ENCODE results near the gene LINGO1.

The LINGO1 gene

GRCh38 chr15:77632534-77633133 lies at the start of gene LINGO1:
Gene LINGO1, minus strand, starts transcription at chr15:77632912. Its CDS starts 597 bp downstream, at chr15:77632315.
- TF ChIP-seq CTCF (IDR thresholded peaks at IDR 0.05; ENCODE audit: insufficient read depth, low read length, poor library complexity, severe bottlenecking): no peak
- Histone ChIP-seq H3K4me3 (replicated peaks; ENCODE audit: low read depth, low read length) (peak within 1 kb of the TSS; percentile 36), H3K36me3 (ENCODE audit: control insufficient read depth, insufficient read depth, low read length) (no peaks in the 10 kb centered on the region), H3K27me3 (replicated peaks; ENCODE audit: control insufficient read depth, insufficient read depth, low read length) (no peaks in the 10 kb centered on the region; the same call in 1 of the 2 replicates)
- DNase-seq (ENCODE audit: extremely low read depth, insufficient read length): no peak

GRCh38 chr15:77681362-77681761 lies 48.6 kb upstream of the LINGO1 start:
- H3K27me3 ChIP-seq (replicated peaks; ENCODE audit: control insufficient read depth, insufficient read depth, low read length): no peaks in the 10 kb centered on the region
- H3K36me3 ChIP-seq (ENCODE audit: control insufficient read depth, insufficient read depth, low read length): no peaks in the 10 kb centered on the region
- no peak for TF ChIP-seq CTCF (IDR thresholded peaks at IDR 0.05; ENCODE audit: insufficient read depth, low read length, poor library complexity, severe bottlenecking)
- DNase-seq (ENCODE audit: extremely low read depth, insufficient read length): no peak
- no peak overlapping the region for H3K4me3 ChIP-seq (replicated peaks; ENCODE audit: low read depth, low read length)

- TF ChIP-seq CTCF (IDR thresholded peaks at IDR 0.05; ENCODE audit: insufficient read depth, low read length, poor library complexity, severe bottlenecking): no peak
- DNase-seq (ENCODE audit: extremely low read depth, insufficient read length): no peak
- Histone ChIP-seq H3K27me3 (replicated peaks; ENCODE audit: control insufficient read depth, insufficient read depth, low read length) (no peaks in the 10 kb centered on the region; the same call in none of the 2 replicates), H3K4me3 (replicated peaks; ENCODE audit: low read depth, low read length) (no peak overlapping the region), H3K36me3 (ENCODE audit: control insufficient read depth, insufficient read depth, low read length) (no peaks in the 10 kb centered on the region)
Measured at GRCh38 chr15:77676569-77677375, 44.1 kb upstream of the LINGO1 start.

GRCh38 chr15:77675806-77676415 lies 43.2 kb upstream of the LINGO1 start:
- no peaks in the 10 kb centered on the region for H3K36me3 ChIP-seq (ENCODE audit: control insufficient read depth, insufficient read depth, low read length)
- no peaks in the 10 kb centered on the region; the same call in none of the 2 replicates for H3K27me3 ChIP-seq (replicated peaks; ENCODE audit: control insufficient read depth, insufficient read depth, low read length)
- H3K4me3 ChIP-seq (replicated peaks; ENCODE audit: low read depth, low read length): no peak overlapping the region
- TF ChIP-seq CTCF (IDR thresholded peaks at IDR 0.05; ENCODE audit: insufficient read depth, low read length, poor library complexity, severe bottlenecking): no peak
- no peak for DNase-seq (ENCODE audit: extremely low read depth, insufficient read length)

GRCh38 chr15:77674327-77674726 lies 41.6 kb upstream of the LINGO1 start:
- H3K36me3 ChIP-seq (ENCODE audit: control insufficient read depth, insufficient read depth, low read length): no peaks in the 10 kb centered on the region
- no peak overlapping the region for H3K4me3 ChIP-seq (replicated peaks; ENCODE audit: low read depth, low read length)
- no peak for TF ChIP-seq CTCF (IDR thresholded peaks at IDR 0.05; ENCODE audit: insufficient read depth, low read length, poor library complexity, severe bottlenecking)
- no peaks in the 10 kb centered on the region; the same call in none of the 2 replicates for H3K27me3 ChIP-seq (replicated peaks; ENCODE audit: control insufficient read depth, insufficient read depth, low read length)
- DNase-seq (ENCODE audit: extremely low read depth, insufficient read length): no peak

All from GM06990 (cell line).